GM18873 (cell line): Measurements from ENCODE around the gene CAMK1G.

Source experiments
- ATAC-seq: cut with Tn5 transposase; IDR thresholded peaks from one replicate; pipeline ENCODE4 v1.9.1; 2021; ENCODE audit warnings: mild to moderate bottlenecking, moderate library complexity, moderate number of reproducible peaks; ENCODE audit not compliant: unreplicated experiment, low FRiP score

Gene CAMK1G

GRCh38 chr1:209583408-209583807 lies at the start of gene CAMK1G:
CAMK1G (plus strand) TSS chr1:209583714; CDS start chr1:209594984, 11,270 bp downstream.
- no peak for ATAC-seq

DNA sequence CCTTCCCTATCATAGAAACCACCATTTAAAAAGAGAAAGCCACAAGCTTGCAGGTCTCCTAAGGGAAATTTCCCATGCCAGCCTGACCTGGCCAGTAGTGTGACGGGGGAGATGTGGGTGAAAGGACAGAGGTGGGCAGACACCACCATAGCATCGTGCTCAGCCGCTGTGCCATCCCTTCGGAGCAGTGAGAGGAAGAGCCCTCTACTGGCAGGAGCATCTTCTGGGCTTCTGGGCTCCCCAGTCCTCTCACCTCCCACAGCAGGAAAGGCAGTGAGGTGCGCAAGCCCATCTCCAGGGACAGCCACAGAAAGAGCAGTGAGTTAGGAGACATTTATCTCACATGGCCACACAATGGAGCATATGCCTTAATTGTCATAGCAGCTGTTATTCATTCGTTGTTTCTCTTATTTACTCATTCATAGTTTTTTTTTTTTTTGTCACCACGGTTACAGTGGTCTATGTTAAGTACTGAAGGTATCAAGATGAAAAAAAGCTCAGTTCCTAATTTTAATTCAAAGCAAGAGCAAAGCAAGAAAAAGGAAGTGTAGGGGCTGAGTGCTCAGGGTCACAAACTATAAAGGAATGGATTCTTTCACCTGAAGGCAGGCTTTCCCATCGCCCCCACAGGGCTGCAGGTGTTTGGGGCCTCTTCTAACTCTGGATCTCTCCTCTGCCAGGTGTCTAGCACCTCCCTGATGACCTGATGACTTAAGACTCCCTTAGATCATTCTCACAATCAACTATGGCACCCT lies 48.8 kb upstream of the CAMK1G start:
- ATAC-seq = no peak

DNA sequence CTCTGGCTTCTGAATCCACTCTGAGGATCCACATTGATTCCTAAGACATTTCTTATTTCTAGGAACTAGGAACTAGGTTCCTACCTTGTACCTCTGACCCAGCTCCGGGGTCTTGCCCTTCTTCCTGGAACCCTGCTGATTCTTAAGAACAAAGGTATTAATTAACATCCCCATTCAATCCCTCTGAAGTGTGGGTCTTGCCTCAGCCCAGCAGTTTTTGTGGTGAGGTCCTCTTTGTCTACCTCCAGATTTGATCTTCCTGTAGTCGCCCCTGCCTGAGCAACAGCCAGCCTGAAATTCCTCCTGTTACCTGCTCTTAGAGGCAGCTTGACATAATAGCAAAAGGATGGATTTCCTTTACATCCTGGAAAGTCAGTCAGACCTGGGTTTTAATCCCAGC lies 46.7 kb upstream of the CAMK1G start:
- no peak for ATAC-seq

DNA sequence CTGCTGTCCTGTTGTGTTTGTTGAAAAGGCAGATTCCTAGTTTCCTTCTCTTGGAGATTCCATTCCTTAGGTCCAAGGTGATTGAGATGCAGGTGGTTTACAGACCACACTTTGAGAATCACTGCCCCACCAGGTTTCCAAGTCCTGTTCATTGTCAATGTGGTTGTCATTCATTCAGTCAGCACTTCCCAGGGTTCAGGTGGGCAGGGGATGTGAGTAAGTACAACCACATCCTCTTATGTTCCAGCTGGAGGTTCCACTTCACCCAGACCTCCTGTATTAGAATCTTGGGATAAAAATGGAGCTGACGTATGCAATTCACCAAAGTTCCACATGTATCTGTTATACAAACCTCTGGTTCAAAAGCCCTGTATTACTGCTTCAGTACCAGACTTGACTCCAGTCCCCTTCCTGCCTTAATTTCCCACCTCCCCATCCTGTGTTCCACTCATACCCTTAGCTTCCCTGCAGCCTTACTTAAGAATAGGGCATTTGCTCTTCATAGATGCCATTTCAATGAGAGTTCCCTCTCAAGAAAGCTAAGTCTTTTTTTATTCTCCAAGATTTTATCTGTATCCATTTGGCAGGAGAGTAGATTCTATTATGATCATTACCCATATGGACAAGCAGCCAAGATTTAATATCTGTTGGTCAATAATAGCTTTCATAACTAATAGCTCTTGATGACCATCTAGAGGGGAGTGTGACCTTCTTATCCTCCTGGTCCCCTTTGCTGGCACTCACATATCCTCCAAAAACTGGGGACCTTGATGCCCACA lies 46.0 kb upstream of the CAMK1G start:
- no peak for ATAC-seq

- no peak for ATAC-seq
These were observed 43.9 kb upstream of the CAMK1G start for GRCh38 chr1:209539576-209539975.

DNA sequence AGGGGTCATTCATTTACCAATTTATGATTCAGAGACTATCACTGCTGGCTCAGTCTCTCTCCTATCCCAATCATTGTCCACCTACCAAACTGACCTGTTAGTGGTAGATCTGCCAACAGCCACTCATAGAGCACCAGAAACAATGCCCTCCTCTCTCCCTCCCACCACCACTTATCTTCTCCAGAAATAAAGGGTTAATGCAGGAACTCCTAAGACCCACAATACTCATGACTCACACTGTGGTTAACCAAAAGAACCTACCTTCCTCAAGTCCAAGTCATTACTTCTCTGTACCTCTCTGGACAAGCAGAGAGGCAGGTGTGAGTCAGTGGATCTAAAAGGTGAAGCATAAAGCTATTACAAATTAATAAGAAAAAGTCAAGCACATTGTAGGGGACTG lies 40.9 kb upstream of the CAMK1G start:
- no peak for ATAC-seq

DNA sequence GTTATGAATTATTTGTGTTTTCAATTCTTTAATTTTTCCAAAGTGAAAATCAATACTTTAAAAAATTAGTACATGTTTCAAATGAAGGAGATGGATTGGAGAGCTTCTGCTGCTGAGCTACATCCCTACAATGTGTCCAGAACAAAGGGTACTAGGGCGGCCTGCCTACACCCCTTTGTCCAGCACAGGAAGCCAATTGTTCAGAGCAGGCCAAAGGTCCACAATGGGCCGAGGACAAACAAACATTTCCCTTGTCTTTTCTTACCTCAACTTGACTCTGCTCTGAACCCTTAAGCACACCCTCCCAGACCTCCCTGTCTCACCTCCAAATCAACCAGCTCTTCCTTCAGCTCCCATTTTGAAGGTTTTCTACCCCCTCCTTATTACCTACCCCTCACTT lies 39.4 kb upstream of the CAMK1G start:
- no peak for ATAC-seq

- ATAC-seq = no peak
These were observed 38.1 kb upstream of the CAMK1G start for GRCh38 chr1:209545423-209545822.

GRCh38 chr1:209546390-209547085 lies 37.0 kb upstream of the CAMK1G start:
- ATAC-seq = no peak

DNA sequence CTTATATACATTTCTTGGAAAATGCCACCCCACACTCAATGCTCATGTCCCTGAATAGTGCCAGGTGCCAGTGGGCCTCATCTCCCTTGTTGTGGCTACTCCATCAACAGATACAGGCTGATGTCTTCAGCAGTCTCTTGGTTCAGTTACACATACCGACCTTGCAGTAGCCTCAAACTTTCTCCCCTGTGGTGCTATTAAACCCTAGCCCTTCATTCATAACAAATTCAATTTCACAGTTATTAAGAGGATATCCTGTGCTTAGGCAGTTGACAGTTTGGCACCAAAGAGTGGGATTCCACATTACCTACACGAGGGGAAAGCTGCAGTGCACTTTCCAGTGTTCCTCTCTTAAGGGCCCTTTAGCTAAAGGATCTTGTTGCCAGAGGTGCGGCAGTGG lies 35.9 kb upstream of the CAMK1G start:
- no peak for ATAC-seq

- no peak for ATAC-seq
These were observed 33.9 kb upstream of the CAMK1G start for GRCh38 chr1:209549443-209550205.

- ATAC-seq = no peak
These were observed 33.0 kb upstream of the CAMK1G start for GRCh38 chr1:209550519-209550918.

DNA sequence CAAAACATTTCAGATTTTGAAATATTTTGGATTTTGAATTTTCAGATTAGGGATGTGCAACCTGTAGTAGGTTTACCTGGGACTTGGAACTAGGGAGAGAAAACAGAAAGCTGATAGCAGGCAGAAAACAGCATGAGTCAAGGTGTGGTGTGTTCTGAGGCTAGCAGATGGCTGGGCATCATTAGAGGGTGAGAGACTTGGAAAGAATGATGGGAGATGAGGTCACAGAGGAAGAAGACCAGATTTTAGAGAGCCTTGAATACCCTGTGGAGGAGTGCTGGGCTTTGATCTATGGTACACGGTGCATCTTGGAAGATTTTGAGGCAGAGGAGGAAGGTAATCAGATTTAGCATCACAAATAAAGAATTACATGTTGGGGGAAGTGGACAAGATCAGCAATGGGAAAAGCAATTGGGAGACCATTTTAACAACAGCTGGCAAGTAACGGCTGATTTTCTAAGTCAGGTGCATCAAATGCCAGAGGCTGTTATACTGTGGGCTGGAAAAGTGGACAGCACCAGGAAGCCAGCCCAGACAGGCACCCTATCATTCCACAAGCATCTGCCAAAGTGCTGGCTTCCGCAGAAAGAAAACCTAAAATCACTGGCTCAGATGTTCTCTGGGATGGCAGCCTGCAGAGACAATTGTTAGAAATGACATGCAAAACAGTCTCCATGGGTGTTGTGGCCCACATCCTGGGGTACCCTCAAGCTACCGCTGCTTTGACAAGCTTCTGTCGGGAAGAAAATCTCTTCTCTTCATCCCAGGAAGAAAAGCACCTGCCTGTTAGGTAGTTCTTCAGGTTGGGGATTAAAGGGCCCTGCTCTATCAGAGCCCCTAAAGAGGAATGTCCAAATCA lies 30.9 kb upstream of the CAMK1G start:
- ATAC-seq = no peak

- no peak for ATAC-seq
These were observed 28.5 kb upstream of the CAMK1G start for GRCh38 chr1:209554761-209555611.

- no peak for ATAC-seq
These were observed 27.3 kb upstream of the CAMK1G start for GRCh38 chr1:209556162-209556690.

- no peak for ATAC-seq
These were observed 26.3 kb upstream of the CAMK1G start for GRCh38 chr1:209557221-209557620.

DNA sequence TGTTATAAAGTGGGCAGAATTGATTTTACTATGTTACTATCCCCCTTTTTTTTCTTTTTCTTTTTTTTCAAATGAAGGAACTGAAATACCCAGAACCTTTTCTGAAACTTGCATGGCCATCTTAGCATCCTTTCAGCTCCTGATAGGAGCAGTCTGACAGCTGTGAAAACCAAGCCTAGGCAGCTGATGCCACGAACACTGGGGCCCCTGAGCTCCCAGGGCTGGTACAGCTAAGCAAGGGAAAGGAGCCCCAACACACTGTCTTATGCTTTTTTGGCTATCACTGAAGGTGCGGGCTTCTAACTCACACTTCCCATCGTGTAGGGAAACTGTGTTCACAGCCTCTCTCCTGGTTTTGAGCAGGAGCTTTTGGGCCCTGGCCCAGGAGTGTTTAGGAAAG lies 23.0 kb upstream of the CAMK1G start:
- ATAC-seq = no peak

DNA sequence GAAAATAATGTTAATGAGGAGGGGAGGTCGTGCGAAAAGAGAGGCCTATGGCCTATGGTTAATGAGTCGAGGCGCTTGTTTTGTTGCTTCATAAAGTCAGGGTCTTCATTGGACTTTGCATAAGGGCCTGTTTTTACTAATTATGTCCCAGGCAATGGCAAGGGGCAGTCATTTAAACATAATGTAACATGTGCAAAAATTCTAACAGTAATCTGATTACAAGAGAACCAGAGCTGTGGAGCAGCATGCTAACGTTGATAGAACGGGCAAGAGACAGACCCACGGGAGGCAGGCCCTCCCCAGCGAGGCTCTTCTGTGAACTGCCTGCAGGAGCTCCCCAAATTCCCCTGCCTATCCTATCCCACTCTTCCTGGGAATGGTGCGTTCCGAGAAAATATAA lies 22.6 kb upstream of the CAMK1G start:
- no peak for ATAC-seq

- ATAC-seq = no peak
These were observed 22.0 kb upstream of the CAMK1G start for GRCh38 chr1:209561532-209561931.
